ENCODE data around the gene MAST1.

GRCh38 chr19:12789904-12790619 is 48.3 kb upstream of the MAST1 start:
- TF ChIP-seq, protein P1, sequence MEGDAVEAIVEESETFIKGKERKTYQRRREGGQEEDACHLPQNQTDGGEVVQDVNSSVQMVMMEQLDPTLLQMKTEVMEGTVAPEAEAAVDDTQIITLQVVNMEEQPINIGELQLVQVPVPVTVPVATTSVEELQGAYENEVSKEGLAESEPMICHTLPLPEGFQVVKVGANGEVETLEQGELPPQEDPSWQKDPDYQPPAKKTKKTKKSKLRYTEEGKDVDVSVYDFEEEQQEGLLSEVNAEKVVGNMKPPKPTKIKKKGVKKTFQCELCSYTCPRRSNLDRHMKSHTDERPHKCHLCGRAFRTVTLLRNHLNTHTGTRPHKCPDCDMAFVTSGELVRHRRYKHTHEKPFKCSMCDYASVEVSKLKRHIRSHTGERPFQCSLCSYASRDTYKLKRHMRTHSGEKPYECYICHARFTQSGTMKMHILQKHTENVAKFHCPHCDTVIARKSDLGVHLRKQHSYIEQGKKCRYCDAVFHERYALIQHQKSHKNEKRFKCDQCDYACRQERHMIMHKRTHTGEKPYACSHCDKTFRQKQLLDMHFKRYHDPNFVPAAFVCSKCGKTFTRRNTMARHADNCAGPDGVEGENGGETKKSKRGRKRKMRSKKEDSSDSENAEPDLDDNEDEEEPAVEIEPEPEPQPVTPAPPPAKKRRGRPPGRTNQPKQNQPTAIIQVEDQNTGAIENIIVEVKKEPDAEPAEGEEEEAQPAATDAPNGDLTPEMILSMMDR (conservative IDR thresholded peaks at IDR 0.05; ENCODE audit: low read length): no peak
- TF ChIP-seq EZH2phosphoT487 (IDR thresholded peaks at IDR 0.05; ENCODE audit: borderline replicate concordance): no peak
